Osteoblast (primary cell): ENCODE data around the gene PAK5. TPM values are rescaled to one million over a fixed set of nuclear protein-coding genes. Genes with fewer than 3 reads are reported as not detected.

Experiments
- DNase-seq: peaks from one replicate; pipeline ENCODE4 v3.0.0; 2011; ENCODE audit warnings: low spot score, mixed read lengths; ENCODE audit not compliant: insufficient read length; ENCODE audit errors: missing footprints
- H2AFZ ChIP-seq: 2 replicates; pipeline ENCODE4 v1.6.0; 2011; ENCODE audit warnings: mild to moderate bottlenecking, low read length
- H3K27ac ChIP-seq: 2 replicates; pipeline ENCODE4 v1.5.1; 2011; ENCODE audit warnings: mild to moderate bottlenecking, low read depth, low read length, moderate library complexity
- H3K27me3 ChIP-seq: 2 replicates; pipeline ENCODE4 v1.6.0; 2012; ENCODE audit warnings: mild to moderate bottlenecking, control low read depth, inconsistent platforms, low read length, moderate library complexity; ENCODE audit not compliant: insufficient read depth
- H3K36me3 ChIP-seq: 2 replicates; pipeline ENCODE4 v1.5.1; 2011; ENCODE audit warnings: mild to moderate bottlenecking, low read length, control low read depth, moderate library complexity; ENCODE audit not compliant: insufficient read depth
- H3K4me1 ChIP-seq: 2 replicates; pipeline ENCODE4 v1.5.1; 2011; ENCODE audit warnings: mild to moderate bottlenecking, low read length, control low read depth, moderate library complexity; ENCODE audit not compliant: insufficient read depth
- H3K4me2 ChIP-seq: 2 replicates; pipeline ENCODE4 v1.6.0; 2011; ENCODE audit warnings: mild to moderate bottlenecking, low read length; ENCODE audit not compliant: insufficient read depth
- H3K4me3 ChIP-seq: fragments of 200-600 bp; sonication (generic); 3 replicates; pipeline ENCODE4 v1.5.1; 2012; ENCODE audit warnings: mild to moderate bottlenecking, low read length, inconsistent platforms; ENCODE audit not compliant: insufficient read depth
- H3K79me2 ChIP-seq: 2 replicates; pipeline ENCODE4 v1.6.0; 2012; ENCODE audit warnings: mild to moderate bottlenecking, low read length, control low read depth, inconsistent platforms; ENCODE audit not compliant: insufficient read depth
- H3K9me3 ChIP-seq: 2 replicates; pipeline ENCODE4 v1.5.1; 2011; ENCODE audit warnings: low read depth, low read length, control low read depth
- H4K20me1 ChIP-seq: 2 replicates; pipeline ENCODE4 v1.6.0; 2012; ENCODE audit warnings: mild to moderate bottlenecking, low read length, control low read depth; ENCODE audit not compliant: insufficient read depth
- total RNA-seq: library from RNA; depleted of rRNA; stranded (reverse); fragments of >200 nt; gene quantifications from 2 replicates; pipeline ENCODE4 v1.2.3, GENCODE V29; 2012
- TF ChIP-seq, protein P1 (sequence below): IDR thresholded peaks from 2 replicates; pipeline ENCODE4 v1.5.1; 2011; ENCODE audit warnings: mild to moderate bottlenecking, low read depth, low read length, moderate library complexity; ENCODE audit errors: extremely low read depth

PAK5 gene
- total RNA-seq, 1 donor = not detected

DNA sequence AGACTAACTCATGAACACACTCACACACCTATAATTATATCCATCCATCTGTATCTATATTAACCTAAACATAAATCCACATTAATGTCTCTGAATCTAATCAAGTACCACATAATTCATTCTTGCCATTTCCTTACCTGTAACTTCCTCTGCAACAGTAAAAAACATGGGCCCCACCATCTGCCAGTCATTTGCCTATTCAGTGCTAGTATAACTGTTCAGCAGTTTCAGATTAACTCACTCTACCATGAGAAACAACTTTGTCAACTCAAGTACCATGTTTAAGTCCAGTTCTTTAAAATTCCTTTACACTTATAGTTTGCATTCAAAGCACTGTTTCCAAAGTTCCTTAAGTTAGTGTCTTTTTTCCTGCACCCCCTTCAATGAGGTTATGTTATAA lies 255.7 kb downstream of the PAK5 start:
- DNase-seq = no peak
- H3K79me2 ChIP-seq = no peaks in the 10 kb centered on the region
- H3K27ac ChIP-seq = no peak overlapping the region

DNA sequence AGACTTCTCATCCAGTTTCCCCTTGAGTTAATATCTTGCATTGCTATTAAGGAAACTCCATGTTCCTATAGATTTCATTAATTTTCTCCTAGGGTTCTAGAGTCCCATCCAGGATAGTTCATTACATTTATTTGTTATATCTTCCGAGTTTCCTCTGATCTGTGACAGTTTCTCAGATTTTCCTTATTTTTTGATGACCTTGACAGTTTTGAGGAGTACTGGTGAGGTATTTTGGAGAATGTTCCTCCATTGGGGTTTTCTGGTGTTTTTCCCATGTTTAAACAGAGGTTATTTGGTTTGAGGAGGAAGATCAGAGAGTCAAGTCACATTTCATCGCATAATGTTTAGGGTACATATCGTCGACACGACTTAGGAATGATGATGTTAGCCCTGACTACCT lies 256.7 kb downstream of the PAK5 start:
- H3K27me3 ChIP-seq = peaks cover 5% of the 10 kb centered on the region
- no peaks in the 10 kb centered on the region for H3K79me2 ChIP-seq
- DNase-seq = no peak
- no peaks in the 10 kb centered on the region for H3K36me3 ChIP-seq
- H3K4me3 ChIP-seq = no peak overlapping the region
- TF ChIP-seq, protein P1, sequence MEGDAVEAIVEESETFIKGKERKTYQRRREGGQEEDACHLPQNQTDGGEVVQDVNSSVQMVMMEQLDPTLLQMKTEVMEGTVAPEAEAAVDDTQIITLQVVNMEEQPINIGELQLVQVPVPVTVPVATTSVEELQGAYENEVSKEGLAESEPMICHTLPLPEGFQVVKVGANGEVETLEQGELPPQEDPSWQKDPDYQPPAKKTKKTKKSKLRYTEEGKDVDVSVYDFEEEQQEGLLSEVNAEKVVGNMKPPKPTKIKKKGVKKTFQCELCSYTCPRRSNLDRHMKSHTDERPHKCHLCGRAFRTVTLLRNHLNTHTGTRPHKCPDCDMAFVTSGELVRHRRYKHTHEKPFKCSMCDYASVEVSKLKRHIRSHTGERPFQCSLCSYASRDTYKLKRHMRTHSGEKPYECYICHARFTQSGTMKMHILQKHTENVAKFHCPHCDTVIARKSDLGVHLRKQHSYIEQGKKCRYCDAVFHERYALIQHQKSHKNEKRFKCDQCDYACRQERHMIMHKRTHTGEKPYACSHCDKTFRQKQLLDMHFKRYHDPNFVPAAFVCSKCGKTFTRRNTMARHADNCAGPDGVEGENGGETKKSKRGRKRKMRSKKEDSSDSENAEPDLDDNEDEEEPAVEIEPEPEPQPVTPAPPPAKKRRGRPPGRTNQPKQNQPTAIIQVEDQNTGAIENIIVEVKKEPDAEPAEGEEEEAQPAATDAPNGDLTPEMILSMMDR = no peak
- H3K9me3 ChIP-seq = no peaks in the 10 kb centered on the region
- H3K27ac ChIP-seq = no peak overlapping the region
- no peak overlapping the region for H2AFZ ChIP-seq
- H3K4me2 ChIP-seq = no peak overlapping the region
- H3K4me1 ChIP-seq = no peaks in the 10 kb centered on the region
- H4K20me1 ChIP-seq = no peaks in the 10 kb centered on the region

More for the DNA sequence above, 255.7 kb downstream of the PAK5 start:
- no peak overlapping the region for H2AFZ ChIP-seq
- H3K4me1 ChIP-seq = no peaks in the 10 kb centered on the region
- H3K36me3 ChIP-seq = no peaks in the 10 kb centered on the region
- H3K9me3 ChIP-seq = no peaks in the 10 kb centered on the region
- no peak overlapping the region for H3K4me3 ChIP-seq
- H3K4me2 ChIP-seq = no peak overlapping the region
- no peaks in the 10 kb centered on the region for H4K20me1 ChIP-seq
- TF ChIP-seq, protein P1 = no peak
- H3K27me3 ChIP-seq = peaks cover 8% of the 10 kb centered on the region

DNA sequence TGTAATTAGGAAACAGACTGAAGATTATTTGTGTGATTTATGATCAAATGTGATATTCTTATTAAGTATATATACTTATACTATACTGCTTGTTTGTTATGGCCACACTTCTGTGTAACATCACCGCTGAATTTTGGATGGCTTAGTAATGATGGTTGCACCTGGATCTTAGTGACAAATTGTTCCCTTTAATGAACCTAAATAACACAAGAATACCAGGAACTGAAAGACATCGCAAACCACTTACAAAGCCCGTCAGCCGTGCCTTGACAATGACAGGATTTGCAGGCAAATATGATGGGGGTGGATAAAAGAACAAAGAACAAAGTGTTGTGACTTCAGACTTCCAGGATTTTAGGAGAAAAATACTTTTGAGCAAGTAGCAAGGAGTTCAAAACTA lies 257.4 kb downstream of the PAK5 start:
- no peaks in the 10 kb centered on the region for H4K20me1 ChIP-seq
- H3K27me3 ChIP-seq = peaks cover 9% of the 10 kb centered on the region
- H3K27ac ChIP-seq = no peak overlapping the region
- no peaks in the 10 kb centered on the region for H3K36me3 ChIP-seq
- H3K4me2 ChIP-seq = no peak overlapping the region
- DNase-seq = no peak
- TF ChIP-seq, protein P1 = no peak
- no peak overlapping the region for H2AFZ ChIP-seq
- no peaks in the 10 kb centered on the region for H3K9me3 ChIP-seq
- H3K79me2 ChIP-seq = no peaks in the 10 kb centered on the region
- no peak overlapping the region for H3K4me3 ChIP-seq
- no peaks in the 10 kb centered on the region for H3K4me1 ChIP-seq

DNA sequence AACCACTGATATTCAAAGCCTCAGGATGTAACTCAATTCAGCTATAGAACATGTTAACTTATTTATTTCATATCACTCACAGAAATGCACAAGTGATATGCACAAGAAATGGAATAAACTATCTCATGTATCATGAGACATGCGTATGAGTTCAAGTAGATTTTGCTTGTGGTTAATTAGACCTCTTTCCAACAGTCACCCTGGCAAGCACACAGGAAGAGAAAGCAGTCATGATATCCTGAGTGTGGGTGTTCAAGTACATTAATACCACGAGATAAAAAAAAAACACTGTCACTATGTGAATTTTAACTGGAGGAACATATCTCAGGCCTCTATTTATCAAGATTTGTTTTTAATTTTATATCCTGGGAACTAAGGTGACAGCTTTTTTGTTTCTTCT lies 260.3 kb downstream of the PAK5 start:
- TF ChIP-seq, protein P1 = no peak
- no peak overlapping the region for H2AFZ ChIP-seq
- no peak overlapping the region for H3K27ac ChIP-seq
- no peak overlapping the region for H3K4me2 ChIP-seq
- no peaks in the 10 kb centered on the region for H3K4me1 ChIP-seq
- H3K79me2 ChIP-seq = no peaks in the 10 kb centered on the region
- no peaks in the 10 kb centered on the region for H4K20me1 ChIP-seq
- peaks cover 22% of the 10 kb centered on the region for H3K27me3 ChIP-seq
- no peak overlapping the region for H3K4me3 ChIP-seq
- no peaks in the 10 kb centered on the region for H3K36me3 ChIP-seq
- no peak for DNase-seq
- H3K9me3 ChIP-seq = no peaks in the 10 kb centered on the region
